GM12878 (cell line): ENCODE data around the gene KLK13. TPM values are rescaled to one million over a fixed set of nuclear protein-coding genes. Genes with fewer than 3 reads are reported as not detected.

ENCODE experiments used
- ATAC-seq: fragments of 200-7000 bp; cut with Tn5 transposase; 3 replicates; pipeline ENCODE4 v1.9.1; 2020; ENCODE audit warnings: mild to moderate bottlenecking, moderate library complexity
- BruUV-seq: library from RNA; stranded (reverse); fragments of 400-500 nt; replicated peaks from 2 replicates; lab custom pipeline; 2021; lab: Mats Ljungman, UMichigan
- CTCF ChIA-PET: fragments of 300-600 bp; sonication (Branson Sonifier 250); formaldehyde crosslinking; extraction: SDS; loops from one replicate; lab custom pipeline; 2021; ENCODE audit warnings: inconsistent platforms; lab: Yijun Ruan, JAX
- POLR2A ChIA-PET: fragments of 350-600 bp; formaldehyde crosslinking; extraction: SDS; loops from one replicate; lab custom pipeline; 2021; ENCODE audit warnings: inconsistent platforms; lab: Charles Lee
- RAD21 ChIA-PET: fragments of 300-600 bp; sonication (Branson Sonifier 250); formaldehyde crosslinking; loops from one replicate; lab custom pipeline; 2023; ENCODE audit warnings: antibody characterized with exemption; ENCODE audit not compliant: unreplicated experiment; lab: Charles Lee
- SMC1A ChIA-PET: fragments of 300-600 bp; sonication (Branson Sonifier 250); formaldehyde crosslinking; loops from one replicate; lab custom pipeline; 2023; ENCODE audit not compliant: unreplicated experiment, uncharacterized antibody; lab: Charles Lee
- DNase-seq: peaks from one replicate; pipeline ENCODE4 v3.0.0-alpha.2; 2011; ENCODE audit warnings: low read depth, low spot score
- FAIRE-seq: peaks from 3 replicates; lab custom pipeline; 2011; peaks lifted over from hg19 to GRCh38; lab: Jason Lieb, UNC
- H2AFZ ChIP-seq: 2 replicates; pipeline ENCODE4 v1.6.0; 2011; ENCODE audit warnings: low read depth, low read length, control low read depth; ENCODE audit not compliant: control insufficient read depth
- H3K27ac ChIP-seq: 2 replicates; pipeline ENCODE4 v1.5.1; 2011; ENCODE audit warnings: control low read depth; ENCODE audit not compliant: control insufficient read depth, insufficient read depth
- H3K27me3 ChIP-seq, 2 experiments: replicated peaks in 1 of 2; 2 replicates each; pipeline versions ENCODE4 v1.6.0 to v1.6.1; 2011; ENCODE audit warnings: low read length in 1 of 2; ENCODE audit not compliant: control insufficient read depth in 2 of 2, insufficient read depth in 2 of 2
- H3K36me3 ChIP-seq, 2 experiments: 2 replicates each; pipeline ENCODE4 v1.5.1; 2011; ENCODE audit warnings: low read length in 1 of 2; ENCODE audit not compliant: control insufficient read depth in 2 of 2, insufficient read depth in 2 of 2
- H3K4me1 ChIP-seq: 2 replicates; pipeline ENCODE4 v1.6.1; 2011; ENCODE audit warnings: mild to moderate bottlenecking, low read length, moderate library complexity, mixed read lengths; ENCODE audit not compliant: control insufficient read depth, insufficient read depth
- H3K4me2 ChIP-seq: 2 replicates; pipeline ENCODE4 v1.6.0; 2011; ENCODE audit warnings: control low read depth; ENCODE audit not compliant: control insufficient read depth, insufficient read depth
- H3K4me3 ChIP-seq: fragments of 200-600 bp; sonication (generic); 2 replicates; pipeline ENCODE4 v1.5.1; 2016
- H3K79me2 ChIP-seq: 2 replicates; pipeline ENCODE4 v1.6.0; 2011; ENCODE audit warnings: low read length; ENCODE audit not compliant: control insufficient read depth, insufficient read depth
- H3K9ac ChIP-seq: 2 replicates; pipeline ENCODE4 v1.8.0; 2011; ENCODE audit warnings: low read length, control low read depth, mixed read lengths; ENCODE audit not compliant: control insufficient read depth, insufficient read depth
- H3K9me3 ChIP-seq: replicated peaks from 3 replicates; pipeline ENCODE4 v1.5.1; 2011; ENCODE audit warnings: mild to moderate bottlenecking, low read length; ENCODE audit not compliant: control insufficient read depth, insufficient read depth
- H4K20me1 ChIP-seq: 2 replicates; pipeline ENCODE4 v1.6.0; 2011; ENCODE audit not compliant: control insufficient read depth, insufficient read depth
- ATF3 ChIP-seq: IDR thresholded peaks from 2 replicates; pipeline ENCODE4 v1.6.1; 2011; ENCODE audit warnings: low read depth, mild to moderate bottlenecking, low read length, moderate library complexity, borderline replicate concordance; ENCODE audit errors: extremely low read depth
- GABPA ChIP-seq: IDR thresholded peaks from 2 replicates; pipeline ENCODE4 v1.6.1; 2014; ENCODE audit warnings: antibody characterized with exemption, low read depth, mild to moderate bottlenecking, inconsistent platforms
- HCFC1 ChIP-seq: fragments of 150-350 bp; IDR thresholded peaks from 2 replicates; pipeline ENCODE4 v1.6.1; 2014; ENCODE audit warnings: low read length
- KDM1A ChIP-seq: fragments of 200-600 bp; sonication (generic); IDR thresholded peaks from 2 replicates; pipeline ENCODE4 v1.6.1; 2016; ENCODE audit warnings: borderline replicate concordance
- LARP7 ChIP-seq: fragments of 450-650 bp; IDR thresholded peaks from 2 replicates; pipeline ENCODE4 v1.6.1; 2017; ENCODE audit warnings: mild to moderate bottlenecking
- MEF2B ChIP-seq: fragments of 450-650 bp; IDR thresholded peaks from 2 replicates; pipeline ENCODE4 v1.6.1; 2018; ENCODE audit warnings: mild to moderate bottlenecking, moderate library complexity; ENCODE audit not compliant: partially characterized antibody, poor library complexity, severe bottlenecking
- NFIC ChIP-seq: IDR thresholded peaks from 2 replicates; pipeline ENCODE4 v1.6.1; 2012; ENCODE audit warnings: low read depth, mild to moderate bottlenecking, inconsistent platforms, low read length, moderate library complexity
- SIX5 ChIP-seq: IDR thresholded peaks from 2 replicates; pipeline ENCODE4 v1.6.1; 2011; ENCODE audit warnings: mild to moderate bottlenecking, low read depth, low read length, moderate library complexity; ENCODE audit not compliant: severe bottlenecking
- USF1 ChIP-seq: IDR thresholded peaks from 2 replicates; pipeline ENCODE4 v1.6.1; 2011; ENCODE audit warnings: borderline replicate concordance, low read depth, mild to moderate bottlenecking, moderate library complexity, mixed read lengths, low read length; ENCODE audit not compliant: insufficient read depth; ENCODE audit errors: extremely low read length
- ZBTB11 ChIP-seq: fragments of 450-650 bp; formaldehyde crosslinking; IDR thresholded peaks from 2 replicates; pipeline ENCODE4 v1.5.0; 2022; ENCODE audit warnings: mild to moderate bottlenecking, missing genetic modification characterization
- WGBS: methylation state at CpG from one replicate; pipeline ENCODE4 v1.1.6; 2016; ENCODE audit warnings: low lambda C conversion rate; ENCODE audit not compliant: insufficient replicate concordance, insufficient coverage; ENCODE audit errors: missing lambda C conversion rate; 5-methylcytosine and 5-hydroxymethylcytosine counted together
- in situ Hi-C: fragments of 300-500 bp; cut with MboI; formaldehyde crosslinking; loops from 9 replicates; pipeline ENCODE4 v1.14.3; 2018; ENCODE audit warnings: mixed read lengths
- intact Hi-C: fragments of 100-400 bp; cut with micrococcal nuclease; formaldehyde crosslinking; loops from one replicate; pipeline ENCODE4 v1.14.2; 2022; ENCODE audit not compliant: unreplicated experiment
- polyA plus RNA-seq, 11 experiments: library from polyadenylated mRNA; depleted of rRNA in 4 of 11; unstranded in 6 of 11; stranded (reverse) in 5 of 11; fragments of >200 nt; fragmentation: Nextera tagmentation in 4 of 11; fragmentation: Illumina TruSeq in 1 of 11; extraction: Ambion mirVana in 4 of 11; extraction: Trizol in 1 of 11; gene quantifications; 1 replicate in 1 of 11; 2 replicates in 10 of 11; pipeline versions ENCODE4 v1.2.1 to v1.2.3, GENCODE V29; 2011 to 2016; ENCODE audit warnings: inconsistent platforms in 2 of 11, missing spikeins in 2 of 11, low read depth in 1 of 11
- total RNA-seq, 4 experiments: library from RNA; depleted of rRNA in 3 of 4; stranded (reverse); fragments of >200 nt in 3 of 4; fragmentation: Illumina TruSeq in 1 of 4; extraction: Trizol in 1 of 4; gene quantifications; 2 replicates each; pipeline versions ENCODE4 v1.2.1 to v1.2.3, GENCODE V29; 2013 to 2021

The KLK13 gene
- total and polyA plus RNA-seq, 10 of the 15 experiments (the other 5 are each of a cell fraction or from before 2014, with no cell fraction given), result not detected

- no peak for TF ChIP-seq ZBTB11 (CRISPR knock-in tag)
- TF ChIP-seq KDM1A, result no peak
- no peak for TF ChIP-seq GABPA
Observed at GRCh38 chr19:51010066-51010795, 54.7 kb downstream of the KLK13 start (continued).

GRCh38 chr19:51009061-51009891, 55.6 kb downstream of the KLK13 start:
- in situ Hi-C loops, result no loop called here
- BruUV-seq, result no TSS peak
- TF ChIP-seq SIX5, result no peak
- TF ChIP-seq USF1, result no peak
- no peak for TF ChIP-seq NFIC
- TF ChIP-seq ATF3, result no peak
- TF ChIP-seq LARP7, result no peak
- TF ChIP-seq HCFC1, result no peak
- TF ChIP-seq MEF2B, result no peak
- ChIA-PET SMC1A (no interaction called here), CTCF (no interaction called here), RAD21 (no interaction called here), POLR2A (no interaction called here)
- Histone ChIP-seq H3K79me2 (no peaks in the 10 kb centered on the region), H3K27ac (no peak overlapping the region), H3K9ac (no peak overlapping the region), H3K9me3 (no peaks in the 10 kb centered on the region), H3K4me2 (no peak overlapping the region), H4K20me1 (no peaks in the 10 kb centered on the region), H3K27me3 (no peaks in the 10 kb centered on the region), H3K4me3 (no peak overlapping the region), H3K36me3 (no peaks in the 10 kb centered on the region), H3K4me1 (no peaks in the 10 kb centered on the region), H2AFZ (no peak overlapping the region)
- FAIRE-seq, result no peak
- DNase-seq, result no peak
- ATAC-seq, result no peak
- intact Hi-C loops, result no loop called here
- 22% methylated on average over 18 of the region's 19 CpGs for WGBS
